Transverse colon (tissue), 4 donors: ENCODE results near the gene DNTT. TPM values are rescaled to one million over a fixed set of nuclear protein-coding genes. Genes with fewer than 3 reads are reported as not detected.

ENCODE experiments used
- DNase-seq: peaks from one replicate; pipeline ENCODE4 v3.0.0-alpha.2; 2019
- H3K27ac ChIP-seq, 4 donors: fragments of 200-600 bp; sonication (generic); 2 replicates each; pipeline ENCODE4 v1.5.1; 2016 to 2018; ENCODE audit warnings: inconsistent platforms in 4 of 4
- H3K27me3 ChIP-seq: fragments of 200-600 bp; sonication (generic); 2 replicates; pipeline ENCODE4 v1.5.1; 2017; ENCODE audit warnings: inconsistent platforms
- H3K36me3 ChIP-seq, 4 donors: fragments of 200-600 bp; sonication (generic); 2 replicates each; pipeline ENCODE4 v1.5.1; 2017 to 2019; ENCODE audit warnings: inconsistent platforms in 4 of 4
- H3K4me1 ChIP-seq, 4 donors: fragments of 200-600 bp; sonication (generic); 2 replicates each; pipeline ENCODE4 v1.5.1; 2017 to 2020; ENCODE audit warnings: inconsistent platforms in 4 of 4
- H3K4me3 ChIP-seq, 4 donors: fragments of 200-600 bp; sonication (generic); 1 replicate in 1 of 4; 2 replicates in 3 of 4; pipeline versions ENCODE4 v1.5.1 to v1.6.1; 2017 to 2019; ENCODE audit warnings: inconsistent platforms in 4 of 4
- H3K9me3 ChIP-seq, 2 donors: fragments of 200-600 bp; sonication (generic); 2 replicates each; pipeline ENCODE4 v1.5.1; 2017 to 2019; ENCODE audit warnings: inconsistent platforms in 2 of 2
- CTCF ChIP-seq, 5 experiments: fragments of 200-600 bp in 3 of 5; fragments of 450-650 bp in 2 of 5; sonication (generic) in 3 of 5; IDR thresholded peaks; 1 replicate in 2 of 5; 2 replicates in 3 of 5; pipeline ENCODE4 v1.5.1; 2016 to 2017; ENCODE audit warnings: antibody characterized with exemption in 5 of 5, inconsistent platforms in 3 of 5, mild to moderate bottlenecking in 2 of 5, moderate library complexity in 1 of 5
- EP300 ChIP-seq: sonication (generic); formaldehyde crosslinking; IDR thresholded peaks from one replicate; pipeline ENCODE4 v1.6.1; 2017; ENCODE audit warnings: antibody characterized with exemption, low read depth
- POLR2A ChIP-seq: fragments of 450-650 bp; IDR thresholded peaks from one replicate; pipeline ENCODE4 v1.6.1; 2016; ENCODE audit warnings: antibody characterized with exemption, mild to moderate bottlenecking, moderate library complexity
- POLR2AphosphoS5 ChIP-seq, 3 donors: sonication (generic); formaldehyde crosslinking; IDR thresholded peaks; one replicate each; pipeline ENCODE4 v1.6.1; 2016; ENCODE audit warnings: antibody characterized with exemption in 3 of 3
- WGBS, 2 donors: methylation state at CpG; one replicate each; pipeline ENCODE4 v1.1.5; 2018; ENCODE audit warnings: low coverage in 1 of 2; 5-methylcytosine and 5-hydroxymethylcytosine counted together
- in situ Hi-C, 4 donors: fragments of 200-750 bp; cut with MboI; loops; one replicate each; pipeline versions ENCODE4 v1.15.0 to v1.15.1; 2017; ENCODE audit warnings: low sequenced_read_pairs in 3 of 4, low pct_ligation_motif_present in 1 of 4, low pct_unique_long_range_greater_than_20kb in 1 of 4
- intact Hi-C: fragments of 100-400 bp; cut with DNase I; formaldehyde crosslinking; loops from one replicate; pipeline ENCODE4 v1.15.1; 2023; ENCODE audit warnings: low total_unique reads
- total RNA-seq, 4 donors: library from RNA; depleted of rRNA; stranded (reverse); fragments of >200 nt; gene quantifications; one replicate each; pipeline ENCODE4 v1.1.0, GENCODE V29; 2016

DNTT gene
- total RNA-seq, 4 donors from 2014 or later, result not detected

DNA sequence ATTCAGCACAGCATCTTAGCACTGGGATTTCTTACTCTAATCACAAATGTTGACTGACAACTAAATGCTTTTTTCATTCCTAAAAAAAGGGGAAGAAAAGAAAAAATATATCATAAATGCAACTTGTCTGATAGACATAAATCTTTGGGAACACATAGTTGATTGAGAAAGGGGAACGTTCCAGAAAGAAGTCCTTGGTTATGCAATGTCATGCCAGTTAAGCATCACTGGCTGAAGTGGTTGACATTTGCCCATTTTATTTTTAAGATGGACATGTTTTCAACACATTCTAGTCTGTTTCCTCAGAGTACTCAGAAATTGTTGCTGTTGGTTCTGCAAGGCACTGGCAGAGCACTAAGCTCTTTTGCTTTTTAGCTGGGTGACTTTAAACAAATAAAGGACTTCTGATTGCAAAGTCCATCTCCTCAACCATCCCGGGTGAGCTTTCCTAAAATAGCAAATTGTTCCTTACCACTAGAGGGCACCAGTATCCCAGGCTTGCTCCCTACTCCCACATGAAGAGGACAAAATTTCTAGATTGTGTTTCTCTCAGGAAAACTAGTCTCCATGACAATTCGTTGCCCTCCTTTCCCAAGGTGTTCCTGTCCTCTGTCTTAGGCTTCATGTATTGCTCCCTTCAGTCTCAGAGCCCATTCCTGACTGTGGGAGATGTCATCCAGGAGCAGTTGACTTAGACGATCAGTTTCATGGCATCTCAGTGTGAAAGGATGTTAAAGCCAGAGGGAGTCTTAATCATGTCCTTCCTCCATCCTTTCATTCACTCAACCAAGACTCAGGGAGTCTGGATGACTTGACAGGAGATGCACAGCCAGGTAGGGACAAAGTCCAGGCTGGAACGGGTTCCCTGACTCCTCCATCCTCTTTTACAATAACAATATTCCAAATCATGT lies 30.6 kb downstream of the DNTT start:
- in situ Hi-C loops (no loop called here), intact Hi-C loops (no loop called here)
- no peak for DNase-seq
- no peak overlapping the region for H3K4me3 ChIP-seq
- TF ChIP-seq EP300 (no peak), POLR2AphosphoS5 (IDR thresholded peaks at IDR 0.05) (no peak), CTCF (IDR thresholded peaks at IDR 0.05) (peak; percentile 40 to 74 (median 70)), POLR2A (no peak)
- no peaks in the 10 kb centered on the region for H3K4me1 ChIP-seq
- peaks cover 5% of the 10 kb centered on the region for H3K27me3 ChIP-seq
- no peaks in the 10 kb centered on the region for H3K9me3 ChIP-seq
- 33 to 40% methylated on average over 4 to 5 of the region's 5 CpGs for WGBS, 2 donors
- no peak overlapping the region for H3K27ac ChIP-seq
- no peaks in the 10 kb centered on the region for H3K36me3 ChIP-seq

- H3K27ac ChIP-seq, result no peak overlapping the region
- 95 to 100% methylated on average over 1 to 2 of the region's 2 CpGs for WGBS, 2 donors
- no peaks in the 10 kb centered on the region for H3K9me3 ChIP-seq
- DNase-seq, result no peak
- no peak overlapping the region for H3K4me3 ChIP-seq
- no peaks in the 10 kb centered on the region for H3K4me1 ChIP-seq
- no peak for TF ChIP-seq CTCF (IDR thresholded peaks at IDR 0.05)
- TF ChIP-seq POLR2AphosphoS5 (IDR thresholded peaks at IDR 0.05), result no peak
- no peak for TF ChIP-seq EP300
- TF ChIP-seq POLR2A, result no peak
- intact Hi-C loops (no loop called here), in situ Hi-C loops (no loop called here)
- no peaks in the 10 kb centered on the region for H3K36me3 ChIP-seq
- H3K27me3 ChIP-seq, result peaks cover 5% of the 10 kb centered on the region
Observed at GRCh38 chr10:96337106-96337505, 32.9 kb downstream of the DNTT start.

DNA sequence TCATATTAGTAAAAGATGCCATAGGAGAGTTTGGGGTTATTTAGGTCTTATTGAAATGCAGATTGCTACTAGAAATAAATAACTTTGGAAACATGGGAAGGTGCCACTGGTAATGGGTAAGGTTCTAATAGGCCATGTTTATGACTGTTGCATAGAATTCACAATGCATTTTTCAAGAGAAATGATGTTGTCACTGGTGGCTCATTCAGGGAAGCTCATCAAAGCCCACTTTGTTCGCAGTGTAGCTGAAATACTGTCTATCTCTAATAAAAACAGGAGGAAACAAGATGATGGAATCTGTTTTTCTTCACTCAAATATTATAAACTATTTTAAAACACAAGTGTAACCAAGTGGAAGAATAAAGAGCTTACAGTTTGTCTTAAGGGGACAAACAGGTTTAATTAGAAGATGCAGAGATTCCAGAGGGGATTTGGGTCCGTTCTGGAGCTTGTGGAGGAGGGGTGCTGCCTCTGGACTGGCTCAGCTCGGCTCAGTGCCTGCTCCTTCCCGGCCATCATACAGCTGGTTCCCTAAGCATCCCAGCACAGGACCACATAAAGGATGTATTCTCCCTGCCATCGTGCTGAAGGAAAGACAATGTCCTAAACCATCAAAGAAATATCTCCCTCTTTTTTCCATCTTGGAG lies 34.2 kb downstream of the DNTT start:
- Histone ChIP-seq H3K9me3 (no peaks in the 10 kb centered on the region), H3K36me3 (no peaks in the 10 kb centered on the region), H3K27ac (no peak overlapping the region), H3K27me3 (no peaks in the 10 kb centered on the region), H3K4me3 (no peak overlapping the region), H3K4me1 (no peaks in the 10 kb centered on the region)
- 34 to 60% methylated on average over 5 of the region's 5 CpGs for WGBS, 2 donors
- no peak for DNase-seq
- in situ Hi-C loops, result no loop called here
- no peak for TF ChIP-seq POLR2AphosphoS5 (IDR thresholded peaks at IDR 0.05)
- no peak for TF ChIP-seq CTCF (IDR thresholded peaks at IDR 0.05)
- TF ChIP-seq POLR2A, result no peak
- no peak for TF ChIP-seq EP300
- intact Hi-C loops, result no loop called here

DNA sequence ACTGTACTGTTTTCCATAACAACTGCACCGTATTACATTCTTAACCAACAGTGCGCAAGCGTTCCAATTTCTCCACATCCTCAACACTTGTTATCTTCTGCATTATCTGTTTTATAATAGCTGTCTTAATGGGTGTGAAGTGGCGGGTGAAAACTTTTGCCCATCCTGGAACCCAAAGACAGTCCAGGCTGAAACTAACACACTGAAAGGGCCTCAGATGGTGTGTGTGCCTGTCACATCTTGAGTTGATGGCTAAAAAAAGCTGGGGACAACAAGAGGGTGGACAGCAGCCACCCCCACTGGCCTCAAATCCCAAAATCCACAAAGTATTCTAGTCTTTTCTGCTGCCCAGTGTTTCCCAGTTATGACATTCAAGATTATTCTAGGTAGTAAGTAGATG lies 35.1 kb downstream of the DNTT start:
- intact Hi-C loops, result no loop called here
- no peak overlapping the region for H3K27ac ChIP-seq

More for the DNA sequence above, 35.1 kb downstream of the DNTT start:
- Histone ChIP-seq H3K4me1 (no peaks in the 10 kb centered on the region), H3K4me3 (no peak overlapping the region), H3K36me3 (no peaks in the 10 kb centered on the region), H3K9me3 (no peaks in the 10 kb centered on the region), H3K27me3 (no peaks in the 10 kb centered on the region)
- in situ Hi-C loops, result no loop called here
- TF ChIP-seq POLR2AphosphoS5 (IDR thresholded peaks at IDR 0.05) (no peak), CTCF (IDR thresholded peaks at IDR 0.05) (no peak), POLR2A (no peak), EP300 (no peak)
- 88 to 96% methylated on average over 4 of the region's 4 CpGs for WGBS, 2 donors
- no peak for DNase-seq
